A673 (cell line): Measurements from ENCODE around the gene LRRIQ3.

Experiments
- EZH2 ChIP-seq: fragments of 200-600 bp; sonication (generic); IDR thresholded peaks from 2 replicates; pipeline ENCODE4 v1.6.1; 2017; ENCODE audit warnings: borderline replicate concordance, low read depth, mild to moderate bottlenecking, mixed read lengths, antibody characterized with exemption, low read length; ENCODE audit not compliant: poor library complexity, severe bottlenecking
- TF ChIP-seq, protein P1 (sequence below): fragments of 300-800, 200-600 bp; sonication (generic); conservative IDR thresholded peaks from 2 replicates; pipeline ENCODE4 v1.5.1; 2017; ENCODE audit warnings: low read depth, mild to moderate bottlenecking, antibody characterized with exemption, low read length, moderate library complexity, mixed read lengths

DNA sequence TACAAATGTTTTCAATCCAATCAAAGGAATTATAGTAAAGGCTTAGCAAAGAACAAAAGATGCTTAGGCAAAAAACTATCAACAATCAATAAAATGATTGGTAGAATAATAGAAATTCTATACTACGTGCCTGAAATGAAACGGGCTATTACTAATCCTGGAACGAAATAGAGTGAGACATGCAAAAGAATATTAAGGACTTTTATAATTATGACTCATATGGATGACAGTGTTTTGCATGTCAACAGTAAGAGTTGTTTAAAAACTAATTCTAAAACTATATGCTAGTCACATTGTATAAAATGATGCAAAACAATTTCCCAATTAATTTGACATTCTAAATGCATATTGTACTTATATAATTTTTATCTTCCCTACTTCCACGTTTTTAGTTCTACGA is 35.6 kb downstream of the LRRIQ3 start:
- TF ChIP-seq, protein P1, sequence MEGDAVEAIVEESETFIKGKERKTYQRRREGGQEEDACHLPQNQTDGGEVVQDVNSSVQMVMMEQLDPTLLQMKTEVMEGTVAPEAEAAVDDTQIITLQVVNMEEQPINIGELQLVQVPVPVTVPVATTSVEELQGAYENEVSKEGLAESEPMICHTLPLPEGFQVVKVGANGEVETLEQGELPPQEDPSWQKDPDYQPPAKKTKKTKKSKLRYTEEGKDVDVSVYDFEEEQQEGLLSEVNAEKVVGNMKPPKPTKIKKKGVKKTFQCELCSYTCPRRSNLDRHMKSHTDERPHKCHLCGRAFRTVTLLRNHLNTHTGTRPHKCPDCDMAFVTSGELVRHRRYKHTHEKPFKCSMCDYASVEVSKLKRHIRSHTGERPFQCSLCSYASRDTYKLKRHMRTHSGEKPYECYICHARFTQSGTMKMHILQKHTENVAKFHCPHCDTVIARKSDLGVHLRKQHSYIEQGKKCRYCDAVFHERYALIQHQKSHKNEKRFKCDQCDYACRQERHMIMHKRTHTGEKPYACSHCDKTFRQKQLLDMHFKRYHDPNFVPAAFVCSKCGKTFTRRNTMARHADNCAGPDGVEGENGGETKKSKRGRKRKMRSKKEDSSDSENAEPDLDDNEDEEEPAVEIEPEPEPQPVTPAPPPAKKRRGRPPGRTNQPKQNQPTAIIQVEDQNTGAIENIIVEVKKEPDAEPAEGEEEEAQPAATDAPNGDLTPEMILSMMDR = no peak
- no peak for TF ChIP-seq EZH2
